ENCODE measurements around the gene CLDN18.
A peak's percentile ranks its signal among the peaks of the same experiment; 100 is the strongest.

The CLDN18 gene

GRCh38 chr3:138070006-138070405 lies 60.0 kb downstream of the CLDN18 start:
- Histone ChIP-seq H3K4me1 (ENCODE audit: control insufficient read depth in 5 of 5, insufficient read depth in 5 of 5, low read length in 5 of 5) (peaks cover 0 to 9% (median 6%) of the 10 kb centered on the region in 5 donors), H3K27me3 (ENCODE audit: control insufficient read depth in 5 of 5, insufficient read depth in 4 of 5, low read length in 5 of 5) (no peaks in the 10 kb centered on the region), H3K9ac (ENCODE audit: low read length in 5 of 5) (no peak overlapping the region), H3K9me3 (ENCODE audit: control insufficient read depth in 5 of 5, low read length in 5 of 5) (no peaks in the 10 kb centered on the region), H3K4me3 (ENCODE audit: low read depth in 1 of 5, low read length in 5 of 5) (no peak overlapping the region), H3K27ac (ENCODE audit: low read depth, low read length) (no peak overlapping the region), H3K36me3 (ENCODE audit: control insufficient read depth in 5 of 5, insufficient read depth in 5 of 5, low read length in 5 of 5) (peaks cover 17 to 62% (median 56%) of the 10 kb centered on the region in 5 donors)

GRCh38 chr3:138072796-138073195 lies 62.8 kb downstream of the CLDN18 start:
- peaks cover 0 to 12% (median 6%) of the 10 kb centered on the region in 5 donors for H3K4me1 ChIP-seq (ENCODE audit: control insufficient read depth in 5 of 5, insufficient read depth in 5 of 5, low read length in 5 of 5)
- no peak overlapping the region for H3K27ac ChIP-seq (ENCODE audit: low read depth, low read length)
- H3K36me3 ChIP-seq (ENCODE audit: control insufficient read depth in 5 of 5, insufficient read depth in 5 of 5, low read length in 5 of 5): peaks cover 13 to 54% (median 47%) of the 10 kb centered on the region in 5 donors
- no peak overlapping the region for H3K9ac ChIP-seq (ENCODE audit: low read length in 5 of 5)
- no peaks in the 10 kb centered on the region for H3K27me3 ChIP-seq (ENCODE audit: control insufficient read depth in 5 of 5, insufficient read depth in 4 of 5, low read length in 5 of 5)
- no peak overlapping the region for H3K4me3 ChIP-seq (ENCODE audit: low read depth in 1 of 5, low read length in 5 of 5)
- no peaks in the 10 kb centered on the region for H3K9me3 ChIP-seq (ENCODE audit: control insufficient read depth in 5 of 5, low read length in 5 of 5)

GRCh38 chr3:138078096-138078495 lies 68.1 kb downstream of the CLDN18 start:
- Histone ChIP-seq H3K4me1 (ENCODE audit: control insufficient read depth in 5 of 5, insufficient read depth in 5 of 5, low read length in 5 of 5) (peaks cover 0 to 37% (median 23%) of the 10 kb centered on the region in 5 donors), H3K27ac (ENCODE audit: low read depth, low read length) (no peak overlapping the region), H3K36me3 (ENCODE audit: control insufficient read depth in 5 of 5, insufficient read depth in 5 of 5, low read length in 5 of 5) (peaks cover 13 to 51% (median 37%) of the 10 kb centered on the region in 5 donors), H3K9ac (ENCODE audit: low read length in 5 of 5) (no peak overlapping the region), H3K4me3 (ENCODE audit: low read depth in 1 of 5, low read length in 5 of 5) (no peak overlapping the region), H3K27me3 (ENCODE audit: control insufficient read depth in 5 of 5, insufficient read depth in 4 of 5, low read length in 5 of 5) (no peaks in the 10 kb centered on the region), H3K9me3 (ENCODE audit: control insufficient read depth in 5 of 5, low read length in 5 of 5) (no peaks in the 10 kb centered on the region)

GRCh38 chr3:138078901-138079344 lies 69.0 kb downstream of the CLDN18 start:
- no peaks in the 10 kb centered on the region for H3K27me3 ChIP-seq (ENCODE audit: control insufficient read depth in 5 of 5, insufficient read depth in 4 of 5, low read length in 5 of 5)
- H3K4me3 ChIP-seq (ENCODE audit: low read depth in 1 of 5, low read length in 5 of 5): no peak overlapping the region
- peak overlapping the region; percentile 70 for H3K27ac ChIP-seq (ENCODE audit: low read depth, low read length)
- H3K9me3 ChIP-seq (ENCODE audit: control insufficient read depth in 5 of 5, low read length in 5 of 5): no peaks in the 10 kb centered on the region
- H3K9ac ChIP-seq (ENCODE audit: low read length in 5 of 5): no peak overlapping the region
- H3K4me1 ChIP-seq (ENCODE audit: control insufficient read depth in 5 of 5, insufficient read depth in 5 of 5, low read length in 5 of 5): peaks cover 0 to 37% (median 23%) of the 10 kb centered on the region in 5 donors
- H3K36me3 ChIP-seq (ENCODE audit: control insufficient read depth in 5 of 5, insufficient read depth in 5 of 5, low read length in 5 of 5): peaks cover 17 to 59% (median 45%) of the 10 kb centered on the region in 5 donors

- peak overlapping the region; percentile 70 for H3K27ac ChIP-seq (ENCODE audit: low read depth, low read length)
Measured at GRCh38 chr3:138079901-138080300, 69.9 kb downstream of the CLDN18 start.

GRCh38 chr3:138081371-138082084 lies 71.6 kb downstream of the CLDN18 start:
- no peak overlapping the region for H3K27ac ChIP-seq (ENCODE audit: low read depth, low read length)
- H3K36me3 ChIP-seq (ENCODE audit: control insufficient read depth in 5 of 5, insufficient read depth in 5 of 5, low read length in 5 of 5): peaks cover 10 to 57% (median 41%) of the 10 kb centered on the region in 5 donors
- H3K9me3 ChIP-seq (ENCODE audit: control insufficient read depth in 5 of 5, low read length in 5 of 5): peaks cover 0 to under 1% (median 0%) of the 10 kb centered on the region in 5 donors
- no peak overlapping the region for H3K9ac ChIP-seq (ENCODE audit: low read length in 5 of 5)
- no peak overlapping the region for H3K4me3 ChIP-seq (ENCODE audit: low read depth in 1 of 5, low read length in 5 of 5)
- H3K27me3 ChIP-seq (ENCODE audit: control insufficient read depth in 5 of 5, insufficient read depth in 4 of 5, low read length in 5 of 5): no peaks in the 10 kb centered on the region
- H3K4me1 ChIP-seq (ENCODE audit: control insufficient read depth in 5 of 5, insufficient read depth in 5 of 5, low read length in 5 of 5): peaks cover 0 to 37% (median 23%) of the 10 kb centered on the region in 5 donors

More at GRCh38 chr3:138079901-138080300, 69.9 kb downstream of the CLDN18 start:
- Histone ChIP-seq H3K27me3 (ENCODE audit: control insufficient read depth in 5 of 5, insufficient read depth in 4 of 5, low read length in 5 of 5) (no peaks in the 10 kb centered on the region), H3K4me3 (ENCODE audit: low read depth in 1 of 5, low read length in 5 of 5) (no peak overlapping the region), H3K9me3 (ENCODE audit: control insufficient read depth in 5 of 5, low read length in 5 of 5) (no peaks in the 10 kb centered on the region), H3K9ac (ENCODE audit: low read length in 5 of 5) (no peak overlapping the region), H3K4me1 (ENCODE audit: control insufficient read depth in 5 of 5, insufficient read depth in 5 of 5, low read length in 5 of 5) (peaks cover 0 to 37% (median 23%) of the 10 kb centered on the region in 5 donors), H3K36me3 (ENCODE audit: control insufficient read depth in 5 of 5, insufficient read depth in 5 of 5, low read length in 5 of 5) (peaks cover 17 to 64% (median 48%) of the 10 kb centered on the region in 5 donors)

GRCh38 chr3:138082085-138082991 lies 72.4 kb downstream of the CLDN18 start:
- H3K27me3 ChIP-seq (ENCODE audit: control insufficient read depth in 5 of 5, insufficient read depth in 4 of 5, low read length in 5 of 5): no peaks in the 10 kb centered on the region
- H3K4me3 ChIP-seq (ENCODE audit: low read depth in 1 of 5, low read length in 5 of 5): peak overlapping the region in 1 of 5 donors; percentile 3
- H3K4me1 ChIP-seq (ENCODE audit: control insufficient read depth in 5 of 5, insufficient read depth in 5 of 5, low read length in 5 of 5): peaks cover 0 to 37% (median 23%) of the 10 kb centered on the region in 5 donors
- H3K9me3 ChIP-seq (ENCODE audit: control insufficient read depth in 5 of 5, low read length in 5 of 5): peaks cover 0 to 3% (median 0%) of the 10 kb centered on the region in 5 donors
- H3K27ac ChIP-seq (ENCODE audit: low read depth, low read length): no peak overlapping the region
- H3K9ac ChIP-seq (ENCODE audit: low read length in 5 of 5): peak overlapping the region in 1 of 5 donors; percentile 50
- peaks cover 13 to 59% (median 38%) of the 10 kb centered on the region in 5 donors for H3K36me3 ChIP-seq (ENCODE audit: control insufficient read depth in 5 of 5, insufficient read depth in 5 of 5, low read length in 5 of 5)

- H3K27me3 ChIP-seq (ENCODE audit: control insufficient read depth in 5 of 5, insufficient read depth in 4 of 5, low read length in 5 of 5): no peaks in the 10 kb centered on the region
- no peak overlapping the region for H3K9ac ChIP-seq (ENCODE audit: low read length in 5 of 5)
- H3K4me3 ChIP-seq (ENCODE audit: low read depth in 1 of 5, low read length in 5 of 5): no peak overlapping the region
- no peak overlapping the region for H3K27ac ChIP-seq (ENCODE audit: low read depth, low read length)
- peaks cover 0 to 8% (median 0%) of the 10 kb centered on the region in 5 donors for H3K9me3 ChIP-seq (ENCODE audit: control insufficient read depth in 5 of 5, low read length in 5 of 5)
- H3K4me1 ChIP-seq (ENCODE audit: control insufficient read depth in 5 of 5, insufficient read depth in 5 of 5, low read length in 5 of 5): peaks cover 0 to 35% (median 24%) of the 10 kb centered on the region in 5 donors
- H3K36me3 ChIP-seq (ENCODE audit: control insufficient read depth in 5 of 5, insufficient read depth in 5 of 5, low read length in 5 of 5): peaks cover 16 to 62% (median 33%) of the 10 kb centered on the region in 5 donors
Measured at GRCh38 chr3:138082992-138083386, 73.0 kb downstream of the CLDN18 start.

All from subcutaneous abdominal adipose tissue (tissue), 5 donors.